Mesothelial cell of epicardium (in vitro differentiated cells): ENCODE data around the gene AGAP3. TPM values are rescaled to one million over a fixed set of nuclear protein-coding genes. Genes with fewer than 3 reads are reported as not detected.

Source experiments
- DNase-seq, 2 experiments: peaks; one replicate each; pipeline ENCODE4 v3.0.0; 2021; ENCODE audit warnings: low spot score in 2 of 2; ENCODE audit not compliant: unreplicated experiment in 2 of 2
- H3K27ac Mint-ChIP-seq: 2 replicates; pipeline ENCODE4 v1.8.0; 2021; ENCODE audit warnings: mixed read lengths
- H3K27me3 Mint-ChIP-seq: 2 replicates; pipeline ENCODE4 v1.8.0; 2021; ENCODE audit warnings: low read depth, mixed read lengths
- H3K36me3 Mint-ChIP-seq: 2 replicates; pipeline ENCODE4 v1.8.0; 2021; ENCODE audit warnings: mixed read lengths
- H3K4me1 Mint-ChIP-seq: 2 replicates; pipeline ENCODE4 v1.8.0; 2021; ENCODE audit warnings: mixed read lengths
- H3K4me3 Mint-ChIP-seq: 2 replicates; pipeline ENCODE4 v1.8.0; 2021; ENCODE audit warnings: mild to moderate bottlenecking, moderate library complexity, mixed read lengths
- H3K9me3 Mint-ChIP-seq: 2 replicates; pipeline ENCODE4 v1.8.0; 2021; ENCODE audit warnings: mixed read lengths
- total RNA-seq: library from RNA; stranded (reverse); gene quantifications from 3 replicates; pipeline ENCODE4 v1.2.1, GENCODE V29; 2021
- TF ChIP-seq, protein P1 (sequence below): fragments of 200-600 bp; sonication (generic); IDR thresholded peaks from one replicate; pipeline ENCODE4 v1.5.0; 2021; ENCODE audit warnings: antibody characterized with exemption; ENCODE audit not compliant: unreplicated experiment

The AGAP3 gene
- total RNA-seq, 1 donor from 2014 or later = 134 TPM

DNA sequence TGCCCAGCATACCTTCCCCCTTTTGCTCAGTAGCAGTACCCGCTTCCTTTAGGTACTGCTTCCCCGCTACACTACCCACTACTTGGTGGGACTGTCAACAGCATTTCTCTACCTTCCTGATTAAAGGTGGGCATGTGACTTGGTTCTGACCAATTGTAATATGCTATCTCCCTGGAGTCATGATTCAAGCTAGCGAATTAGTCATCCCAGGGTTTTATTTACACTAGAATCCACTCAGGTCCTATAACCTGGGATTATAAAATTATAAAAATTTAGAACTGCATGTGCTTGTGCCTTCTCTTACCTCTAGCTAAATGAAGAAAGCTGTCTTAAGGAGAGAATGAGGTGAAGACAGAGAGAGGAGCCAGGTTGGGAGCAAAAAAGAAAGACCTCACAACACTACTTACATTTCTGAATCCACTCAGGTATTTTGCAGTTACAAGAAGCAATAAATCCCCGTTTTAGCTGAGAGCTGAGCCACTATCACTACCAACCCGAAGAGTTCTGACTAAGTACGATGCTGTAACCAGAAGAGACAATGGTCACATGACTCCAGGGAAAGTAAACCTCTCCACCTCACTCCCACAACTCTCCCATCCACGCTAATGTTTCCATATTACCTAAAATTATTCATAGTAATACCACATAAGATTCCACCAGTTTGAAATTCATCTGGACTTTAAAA, 71.5 kb downstream of the AGAP3 start:
- Mint-ChIP-seq H3K27ac (no peak overlapping the region), H3K36me3 (no peaks in the 10 kb centered on the region), H3K9me3 (no peaks in the 10 kb centered on the region), H3K4me1 (peaks cover 6% of the 10 kb centered on the region), H3K4me3 (no peak overlapping the region), H3K27me3 (peaks cover 33% of the 10 kb centered on the region)
- TF ChIP-seq, protein P1, sequence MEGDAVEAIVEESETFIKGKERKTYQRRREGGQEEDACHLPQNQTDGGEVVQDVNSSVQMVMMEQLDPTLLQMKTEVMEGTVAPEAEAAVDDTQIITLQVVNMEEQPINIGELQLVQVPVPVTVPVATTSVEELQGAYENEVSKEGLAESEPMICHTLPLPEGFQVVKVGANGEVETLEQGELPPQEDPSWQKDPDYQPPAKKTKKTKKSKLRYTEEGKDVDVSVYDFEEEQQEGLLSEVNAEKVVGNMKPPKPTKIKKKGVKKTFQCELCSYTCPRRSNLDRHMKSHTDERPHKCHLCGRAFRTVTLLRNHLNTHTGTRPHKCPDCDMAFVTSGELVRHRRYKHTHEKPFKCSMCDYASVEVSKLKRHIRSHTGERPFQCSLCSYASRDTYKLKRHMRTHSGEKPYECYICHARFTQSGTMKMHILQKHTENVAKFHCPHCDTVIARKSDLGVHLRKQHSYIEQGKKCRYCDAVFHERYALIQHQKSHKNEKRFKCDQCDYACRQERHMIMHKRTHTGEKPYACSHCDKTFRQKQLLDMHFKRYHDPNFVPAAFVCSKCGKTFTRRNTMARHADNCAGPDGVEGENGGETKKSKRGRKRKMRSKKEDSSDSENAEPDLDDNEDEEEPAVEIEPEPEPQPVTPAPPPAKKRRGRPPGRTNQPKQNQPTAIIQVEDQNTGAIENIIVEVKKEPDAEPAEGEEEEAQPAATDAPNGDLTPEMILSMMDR = no peak
- no peak for DNase-seq

DNA sequence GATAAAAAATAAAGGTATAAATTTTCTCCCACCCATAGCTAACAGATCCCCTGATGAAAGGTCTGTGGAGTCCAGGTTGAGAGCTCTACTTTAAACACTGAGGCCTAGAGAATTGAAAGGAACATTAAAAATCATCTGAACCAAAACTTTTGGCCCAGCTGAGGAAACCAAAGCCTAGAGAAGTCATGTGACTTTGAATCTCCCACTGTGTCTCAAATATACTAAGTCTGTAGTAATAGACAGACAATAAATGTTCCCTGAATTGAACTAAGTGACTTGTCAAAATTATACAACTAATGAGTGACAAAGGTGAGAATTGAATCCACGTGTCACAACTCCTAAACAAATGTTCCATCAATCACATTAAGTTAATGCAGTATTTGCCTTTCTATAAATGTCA, 75.5 kb downstream of the AGAP3 start:
- Mint-ChIP-seq H3K27me3 (peaks cover 17% of the 10 kb centered on the region), H3K9me3 (no peaks in the 10 kb centered on the region), H3K4me3 (no peak overlapping the region), H3K27ac (no peak overlapping the region), H3K4me1 (no peaks in the 10 kb centered on the region), H3K36me3 (no peaks in the 10 kb centered on the region)
- no peak for DNase-seq
- TF ChIP-seq, protein P1 = no peak

DNA sequence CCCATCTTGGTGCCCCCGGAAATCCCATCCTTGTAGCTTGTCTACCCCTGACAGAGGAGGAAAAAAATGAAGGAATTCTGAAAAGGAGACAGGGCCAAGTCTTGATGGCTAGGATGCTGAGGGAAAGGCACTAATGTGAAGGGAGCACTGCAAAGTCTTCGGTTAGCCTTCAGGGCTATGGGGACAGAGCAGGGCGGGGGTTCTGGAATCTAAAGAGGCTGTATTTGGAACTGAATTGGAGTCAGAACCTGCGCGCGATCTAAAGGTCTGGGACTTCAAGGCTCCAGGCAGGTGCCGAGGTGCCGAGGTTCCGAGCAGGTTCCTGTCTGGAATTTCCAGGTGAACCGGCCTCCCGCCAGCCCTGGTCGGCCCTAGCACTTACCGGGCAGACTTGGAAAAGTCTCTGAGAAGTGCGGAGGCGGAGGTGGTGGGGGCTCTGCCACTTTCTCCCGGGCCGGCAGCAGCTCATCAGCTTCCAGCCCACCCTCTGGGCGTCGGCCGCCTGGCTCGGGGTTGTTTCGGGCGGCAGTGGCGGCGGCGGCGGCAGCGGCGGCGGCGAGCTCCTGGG, 80.4 kb downstream of the AGAP3 start:
- no peaks in the 10 kb centered on the region for H3K36me3 Mint-ChIP-seq
- H3K27me3 Mint-ChIP-seq = peaks cover 38% of the 10 kb centered on the region
- H3K9me3 Mint-ChIP-seq = no peaks in the 10 kb centered on the region
- TF ChIP-seq, protein P1 = no peak
- DNase-seq = no peak
- no peak overlapping the region for H3K27ac Mint-ChIP-seq
- H3K4me1 Mint-ChIP-seq = peaks cover 2% of the 10 kb centered on the region
- H3K4me3 Mint-ChIP-seq = peak overlapping the region; percentile 49

DNA sequence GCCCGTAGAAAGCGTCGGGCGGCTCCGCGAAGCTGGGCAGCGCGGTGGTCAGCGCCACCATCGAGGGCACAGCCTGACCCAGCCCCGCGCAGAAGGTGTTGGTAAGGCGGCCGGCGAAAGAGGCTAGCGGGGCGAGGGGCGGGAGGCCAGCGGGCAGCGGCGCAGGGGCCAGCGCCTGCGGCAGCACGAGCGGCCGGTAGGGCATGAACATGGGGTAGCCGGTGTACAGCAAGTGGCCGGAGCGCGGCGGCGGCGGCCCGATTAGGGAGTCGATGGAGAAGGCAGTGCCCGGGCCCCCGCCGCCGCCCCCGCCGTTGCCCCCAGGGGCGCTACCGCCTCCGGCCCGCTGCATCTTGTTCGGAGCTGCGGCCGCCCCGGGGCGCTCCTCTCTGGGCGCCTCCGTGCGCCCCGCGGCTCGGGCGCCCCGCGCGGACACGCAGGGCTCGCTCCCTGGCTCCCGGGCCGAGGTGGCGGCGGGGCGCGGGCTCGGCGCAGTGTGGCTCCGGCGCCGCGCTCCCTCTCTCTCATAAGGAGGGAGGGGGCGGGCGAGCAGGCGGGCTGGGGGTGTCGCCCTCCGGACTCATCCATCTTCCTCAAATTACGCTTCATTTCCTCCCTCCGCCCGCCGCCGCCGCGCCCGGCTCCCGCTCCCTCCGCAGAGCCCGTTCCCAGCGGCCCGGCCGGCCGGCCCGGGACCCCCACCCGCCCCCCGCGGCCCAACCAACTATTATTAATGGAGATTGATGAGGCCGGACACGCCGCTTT, 81.1 kb downstream of the AGAP3 start, which contains the start of gene GBX1:
Gene GBX1, minus strand, starts transcription at position 498 of the 765 bp plus-strand sequence. Its CDS starts 146 bp downstream, at position 352.
- Mint-ChIP-seq H3K4me3 (peak within 1 kb of the TSS; percentile 62), H3K4me1 (peaks cover 2% of the 10 kb centered on the region), H3K9me3 (no peaks in the 10 kb centered on the region), H3K27me3 (peaks cover 45% of the 10 kb centered on the region), H3K27ac (no peak within 1 kb of the TSS), H3K36me3 (no peaks in the 10 kb centered on the region)
- peak in 1 of 2 experiments; percentile 61 for DNase-seq
- TF ChIP-seq, protein P1 = peak; percentile 28

DNA sequence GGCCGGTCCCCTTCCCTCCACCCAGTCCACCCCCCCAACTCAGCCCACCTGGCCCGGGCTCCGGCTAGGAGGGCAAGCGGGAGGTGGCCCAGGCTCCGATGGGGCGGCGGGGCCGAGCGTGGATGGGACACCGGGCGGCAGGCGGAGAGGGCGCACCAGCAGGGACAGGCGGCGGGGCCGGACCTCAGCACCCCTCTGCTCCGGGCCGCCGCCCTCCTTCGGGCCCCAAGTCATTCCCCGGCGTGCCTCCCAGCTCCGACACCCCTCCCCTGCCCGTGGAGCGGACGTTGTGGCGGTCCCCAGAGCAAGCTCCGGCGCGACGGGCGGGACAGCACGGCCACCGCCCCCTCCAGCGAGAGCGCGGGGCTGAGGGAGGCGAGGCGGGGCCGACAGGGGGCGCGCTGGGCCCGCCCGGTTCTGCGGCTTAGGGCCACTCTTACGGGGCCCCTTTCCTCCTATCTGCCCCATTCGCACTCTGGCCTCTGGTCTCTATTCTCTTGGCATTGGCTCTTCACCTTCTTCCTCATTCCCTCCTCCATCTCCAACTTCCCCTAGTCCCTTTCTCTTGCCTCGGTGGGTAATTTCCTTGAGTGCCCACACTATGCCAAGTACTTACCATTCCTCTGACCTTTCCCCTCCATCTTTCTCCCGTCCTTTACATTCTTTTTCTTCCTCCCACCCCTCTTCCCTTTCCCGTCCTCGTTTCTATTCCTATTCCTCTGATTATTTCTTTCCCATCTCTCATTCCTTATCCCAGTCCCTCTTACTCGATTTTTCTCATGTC, 81.9 kb downstream of the AGAP3 start:
- peak in 1 of 2 experiments; percentile 59 for DNase-seq
- TF ChIP-seq, protein P1 = peak; percentile 57
- H3K4me3 Mint-ChIP-seq = peak overlapping the region; percentile 62
- no peaks in the 10 kb centered on the region for H3K36me3 Mint-ChIP-seq
- peaks cover 2% of the 10 kb centered on the region for H3K4me1 Mint-ChIP-seq
- no peak overlapping the region for H3K27ac Mint-ChIP-seq
- no peaks in the 10 kb centered on the region for H3K9me3 Mint-ChIP-seq
- H3K27me3 Mint-ChIP-seq = peaks cover 52% of the 10 kb centered on the region
